ENCODE measurements around the gene RNF150. TPM values are rescaled to one million over a fixed set of nuclear protein-coding genes. Genes with fewer than 3 reads are reported as not detected.

RNF150 gene
- polyA plus RNA-seq, 2 of the 4 experiments (the other 2 are of a cell fraction): 0.21 to 0.34 TPM

GRCh38 chr4:141154725-141155124, 21.5 kb upstream of the RNF150 start (continued):
- TF ChIP-seq REST (IDR thresholded peaks at IDR 0.05): no peak
- no peak for TF ChIP-seq POLR2AphosphoS2 (conservative IDR thresholded peaks at IDR 0.05; ENCODE audit: low read length)
- no peak for TF ChIP-seq RAD21 (conservative IDR thresholded peaks at IDR 0.05 in 1 of 2, IDR thresholded peaks at IDR 0.05 in 1 of 2)
- no peak for TF ChIP-seq TFCP2L1 (CRISPR knock-in tag; IDR thresholded peaks at IDR 0.05)
- no peak for TF ChIP-seq CBX2 (IDR thresholded peaks at IDR 0.05; ENCODE audit: borderline replicate concordance, low read depth)
- TF ChIP-seq NPAS2 (CRISPR knock-in tag; IDR thresholded peaks at IDR 0.05; ENCODE audit: borderline replicate concordance): no peak
- no peak for TF ChIP-seq ZFP36 (IDR thresholded peaks at IDR 0.05; ENCODE audit: borderline replicate concordance, partially characterized antibody)

- TF ChIP-seq E2F6 (IDR thresholded peaks at IDR 0.05; ENCODE audit: borderline replicate concordance, low read depth) (no peak), MAX (IDR thresholded peaks at IDR 0.05) (no peak), RFX5 (IDR thresholded peaks at IDR 0.05) (no peak), RARB (CRISPR knock-in tag; IDR thresholded peaks at IDR 0.05) (no peak), CTCF (IDR thresholded peaks at IDR 0.05) (no peak)
- no peak for FAIRE-seq
- Histone ChIP-seq H3K4me2 (no peak overlapping the region), H3K27ac (no peak overlapping the region; a peak in 1 of 6 replicates), H3K9me3 (no peaks in the 10 kb centered on the region), H3K4me3 (no peak overlapping the region), H3K4me1 (no peaks in the 10 kb centered on the region; the same call in 2 of the 3 replicates)
- CTCF ChIA-PET: interaction anchor here (1.0 to 1.4 kb wide), 2 partner anchors 13 to 1694 kb away, joined by 3 read pairs; no protein-coding TSS in a partner anchor
- POLR2A ChIA-PET: no interaction called here
- no peak for DNase-seq (ENCODE audit: low read depth in 1 of 2, low spot score in 1 of 2)
- 49% methylated on average over 4 of the region's 4 CpGs for WGBS (ENCODE audit: missing lambda C conversion rate)
- ATAC-seq: no peak
Measured at GRCh38 chr4:141153751-141154510, 20.7 kb upstream of the RNF150 start.

- ChIA-PET CTCF (interaction anchor here (2.4 kb wide), 1 partner anchor 11 kb away, joined by 12 read pairs; the partner anchor contains the start of gene RNF150), POLR2A (no interaction called here)
- Histone ChIP-seq H3K9me3 (no peaks in the 10 kb centered on the region), H3K4me3 (no peak overlapping the region), H3K4me2 (no peak overlapping the region), H3K4me1 (no peaks in the 10 kb centered on the region), H3K27ac (no peak overlapping the region)
- FAIRE-seq: no peak
- WGBS (ENCODE audit: missing lambda C conversion rate): 50% methylated on average over 2 of the region's 2 CpGs
- no peak for TF ChIP-seq MAX (IDR thresholded peaks at IDR 0.05)
- no peak for TF ChIP-seq ZC3H11A (IDR thresholded peaks at IDR 0.05)
- no peak for DNase-seq (ENCODE audit: low read depth in 1 of 2, low spot score in 1 of 2)
- ATAC-seq: no peak
Measured at GRCh38 chr4:141144207-141144606, 10.9 kb upstream of the RNF150 start.

Measured in A549 (cell line).